SK-N-SH treated with all-trans-retinoic acid at 6 μM for 48 hours (cell line): ENCODE data around the gene BATF.

Source experiments
- ATAC-seq: fragments of 200-7000 bp; cut with Tn5 transposase; 3 replicates; pipeline ENCODE4 v1.9.1; 2020; ENCODE audit warnings: mild to moderate bottlenecking, moderate library complexity
- ARNTL ChIP-seq: fragments of 450-650 bp; formaldehyde crosslinking; IDR thresholded peaks from 2 replicates; pipeline ENCODE4 v1.5.0; 2020; ENCODE audit warnings: low read depth, mild to moderate bottlenecking, moderate library complexity, borderline replicate concordance
- BACH2 ChIP-seq: fragments of 250-450 bp; sonication (Bioruptor Pico); IDR thresholded peaks from 2 replicates; pipeline ENCODE4 v1.9.0; 2021; ENCODE audit warnings: mild to moderate bottlenecking, borderline replicate concordance
- CSDC2 ChIP-seq: fragments of 250-450 bp; sonication (Bioruptor Pico); IDR thresholded peaks from 2 replicates; pipeline ENCODE4 v1.5.0; 2020; ENCODE audit warnings: mild to moderate bottlenecking, moderate library complexity
- ESRRG ChIP-seq: fragments of 250-450 bp; sonication (Bioruptor Pico); IDR thresholded peaks from 2 replicates; pipeline ENCODE4 v1.6.1; 2021; ENCODE audit warnings: mild to moderate bottlenecking
- GLIS3 ChIP-seq: fragments of 250-450 bp; sonication (Bioruptor Pico); IDR thresholded peaks from 2 replicates; pipeline ENCODE4 v1.5.0; 2020; ENCODE audit warnings: mild to moderate bottlenecking, moderate library complexity
- ISL1 ChIP-seq: fragments of 250-450 bp; sonication (Bioruptor Pico); IDR thresholded peaks from 2 replicates; pipeline ENCODE4 v2.1.2; 2022; ENCODE audit warnings: mild to moderate bottlenecking, moderate library complexity
- OSR1 ChIP-seq: fragments of 250-450 bp; sonication (Bioruptor Pico); IDR thresholded peaks from 2 replicates; pipeline ENCODE4 v1.8.0; 2022; ENCODE audit warnings: moderate library complexity, mild to moderate bottlenecking, inconsistent platforms
- PPARA ChIP-seq: fragments of 250-450 bp; sonication (Bioruptor Pico); IDR thresholded peaks from 2 replicates; pipeline ENCODE4 v1.5.0; 2020; ENCODE audit warnings: mild to moderate bottlenecking, borderline replicate concordance
- RARB ChIP-seq: fragments of 250-450 bp; sonication (Bioruptor Pico); IDR thresholded peaks from 2 replicates; pipeline ENCODE4 v1.8.0; 2021; ENCODE audit warnings: mild to moderate bottlenecking, moderate library complexity
- SNAI2 ChIP-seq: fragments of 250-450 bp; sonication (Bioruptor Pico); IDR thresholded peaks from 2 replicates; pipeline ENCODE4 v1.5.0; 2020; ENCODE audit warnings: mild to moderate bottlenecking, moderate library complexity
- TCF4 ChIP-seq: fragments of 250-450 bp; sonication (Bioruptor Pico); IDR thresholded peaks from 2 replicates; pipeline ENCODE4 v1.8.0; 2021; ENCODE audit warnings: mild to moderate bottlenecking, moderate library complexity, borderline replicate concordance
- TOX ChIP-seq: fragments of 250-450 bp; sonication (Bioruptor Pico); IDR thresholded peaks from 2 replicates; pipeline ENCODE4 v1.8.0; 2021; ENCODE audit warnings: mild to moderate bottlenecking, moderate library complexity, borderline replicate concordance
- ZC3H10 ChIP-seq: fragments of 250-450 bp; sonication (Bioruptor Pico); IDR thresholded peaks from 2 replicates; pipeline ENCODE4 v1.5.1; 2021; ENCODE audit warnings: mild to moderate bottlenecking, moderate library complexity
- ZFP3 ChIP-seq: fragments of 250-450 bp; sonication (Bioruptor Pico); IDR thresholded peaks from 2 replicates; pipeline ENCODE4 v1.5.0; 2020; ENCODE audit warnings: mild to moderate bottlenecking, moderate library complexity
- ZFP30 ChIP-seq: fragments of 450-650 bp; formaldehyde crosslinking; IDR thresholded peaks from 2 replicates; pipeline ENCODE4 v1.5.0; 2022; ENCODE audit warnings: mild to moderate bottlenecking, moderate library complexity
- ZNF565 ChIP-seq: fragments of 450-650 bp; formaldehyde crosslinking; conservative IDR thresholded peaks from 2 replicates; pipeline ENCODE4 v1.5.0; 2020; ENCODE audit warnings: low read depth, mild to moderate bottlenecking, moderate library complexity
- ZNF70 ChIP-seq: fragments of 450-650 bp; formaldehyde crosslinking; IDR thresholded peaks from 2 replicates; pipeline ENCODE4 v1.5.0; 2020; ENCODE audit warnings: mild to moderate bottlenecking, moderate library complexity
- ZNF8 ChIP-seq: fragments of 450-650 bp; formaldehyde crosslinking; IDR thresholded peaks from 2 replicates; pipeline ENCODE4 v1.5.0; 2020; ENCODE audit warnings: mild to moderate bottlenecking, moderate library complexity
- TF ChIP-seq, protein P1 (sequence below): fragments of 250-450 bp; sonication (Bioruptor Pico); IDR thresholded peaks from 2 replicates; pipeline ENCODE4 v1.8.0; 2020; ENCODE audit warnings: mild to moderate bottlenecking, moderate library complexity, borderline replicate concordance
- TF ChIP-seq, protein P2 (sequence below): fragments of 250-450 bp; sonication (Bioruptor Pico); IDR thresholded peaks from 2 replicates; pipeline ENCODE4 v1.5.1; 2020; ENCODE audit warnings: low read depth, mild to moderate bottlenecking, moderate library complexity
- TF ChIP-seq, protein P3 (sequence below): fragments of 250-450 bp; sonication (Bioruptor Pico); IDR thresholded peaks from 2 replicates; pipeline ENCODE4 v1.5.1; 2021; ENCODE audit warnings: mild to moderate bottlenecking, moderate library complexity
- TF ChIP-seq, protein P4 (sequence below): fragments of 250-450 bp; sonication (Bioruptor Pico); IDR thresholded peaks from 2 replicates; pipeline ENCODE4 v1.8.0; 2021; ENCODE audit warnings: low read depth, mild to moderate bottlenecking, moderate library complexity, borderline replicate concordance

Gene BATF

DNA sequence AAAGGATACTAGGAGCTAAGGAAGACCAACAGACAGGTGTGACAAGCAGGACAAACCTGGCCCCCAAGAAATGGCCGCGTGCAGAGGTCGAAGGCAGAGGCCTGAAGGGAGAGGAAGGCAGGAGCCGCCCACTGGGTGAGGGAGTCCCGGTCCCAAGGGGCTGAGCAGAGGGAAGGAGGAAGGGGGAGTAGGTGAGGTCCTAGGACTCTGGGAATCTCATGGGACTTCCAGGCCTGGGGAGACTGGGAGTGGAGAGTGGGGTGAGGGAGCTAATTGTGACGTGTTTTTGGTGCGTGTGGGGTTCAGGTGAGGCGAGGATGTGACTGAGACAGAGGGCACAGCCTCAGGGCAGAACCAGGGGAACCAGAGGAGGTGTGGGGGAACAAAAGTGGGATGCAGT is 44.5 kb downstream of the BATF start (continued):
- TF ChIP-seq OSR1 (CRISPR knock-in tag), result no peak
- TF ChIP-seq, protein P1, sequence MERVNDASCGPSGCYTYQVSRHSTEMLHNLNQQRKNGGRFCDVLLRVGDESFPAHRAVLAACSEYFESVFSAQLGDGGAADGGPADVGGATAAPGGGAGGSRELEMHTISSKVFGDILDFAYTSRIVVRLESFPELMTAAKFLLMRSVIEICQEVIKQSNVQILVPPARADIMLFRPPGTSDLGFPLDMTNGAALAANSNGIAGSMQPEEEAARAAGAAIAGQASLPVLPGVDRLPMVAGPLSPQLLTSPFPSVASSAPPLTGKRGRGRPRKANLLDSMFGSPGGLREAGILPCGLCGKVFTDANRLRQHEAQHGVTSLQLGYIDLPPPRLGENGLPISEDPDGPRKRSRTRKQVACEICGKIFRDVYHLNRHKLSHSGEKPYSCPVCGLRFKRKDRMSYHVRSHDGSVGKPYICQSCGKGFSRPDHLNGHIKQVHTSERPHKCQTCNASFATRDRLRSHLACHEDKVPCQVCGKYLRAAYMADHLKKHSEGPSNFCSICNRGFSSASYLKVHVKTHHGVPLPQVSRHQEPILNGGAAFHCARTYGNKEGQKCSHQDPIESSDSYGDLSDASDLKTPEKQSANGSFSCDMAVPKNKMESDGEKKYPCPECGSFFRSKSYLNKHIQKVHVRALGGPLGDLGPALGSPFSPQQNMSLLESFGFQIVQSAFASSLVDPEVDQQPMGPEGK (CRISPR knock-in tag), result no peak
- no peak for TF ChIP-seq ZFP30 (CRISPR knock-in tag)
- TF ChIP-seq SNAI2 (CRISPR knock-in tag), result no peak
- TF ChIP-seq ISL1 (CRISPR knock-in tag), result no peak
- TF ChIP-seq, all 23 proteins: peak for 0

DNA sequence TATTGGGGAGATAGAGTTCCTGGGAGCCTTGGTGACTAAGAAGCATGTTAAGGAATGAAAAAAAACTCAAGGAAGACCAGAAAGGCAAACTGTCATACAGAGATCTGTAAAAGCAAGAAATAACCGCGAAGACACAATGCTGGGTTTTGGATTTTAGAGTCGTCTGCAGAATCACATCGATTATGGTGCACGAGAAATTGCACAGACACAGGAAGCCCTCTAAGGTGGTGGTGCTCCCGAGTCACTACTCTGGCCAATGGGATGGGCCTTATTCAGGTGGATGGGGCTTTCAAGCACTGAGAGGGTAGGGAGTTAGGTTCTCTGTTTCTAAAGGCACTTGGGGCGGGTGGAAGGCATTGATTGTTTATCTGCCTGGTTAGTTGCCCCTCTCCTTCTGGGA is 45.9 kb downstream of the BATF start:
- TF ChIP-seq ZC3H10 (CRISPR knock-in tag) (no peak), ISL1 (CRISPR knock-in tag) (no peak), ZNF70 (no peak), RARB (no peak), TOX (CRISPR knock-in tag) (no peak), ESRRG (CRISPR knock-in tag) (no peak), ZNF8 (CRISPR knock-in tag) (no peak), ZFP3 (CRISPR knock-in tag) (no peak), GLIS3 (CRISPR knock-in tag) (no peak), PPARA (CRISPR knock-in tag) (no peak), ZNF565 (CRISPR knock-in tag) (no peak), TCF4 (CRISPR knock-in tag) (no peak), SNAI2 (CRISPR knock-in tag) (no peak), CSDC2 (no peak), ZFP30 (CRISPR knock-in tag) (no peak)
- TF ChIP-seq, protein P2, sequence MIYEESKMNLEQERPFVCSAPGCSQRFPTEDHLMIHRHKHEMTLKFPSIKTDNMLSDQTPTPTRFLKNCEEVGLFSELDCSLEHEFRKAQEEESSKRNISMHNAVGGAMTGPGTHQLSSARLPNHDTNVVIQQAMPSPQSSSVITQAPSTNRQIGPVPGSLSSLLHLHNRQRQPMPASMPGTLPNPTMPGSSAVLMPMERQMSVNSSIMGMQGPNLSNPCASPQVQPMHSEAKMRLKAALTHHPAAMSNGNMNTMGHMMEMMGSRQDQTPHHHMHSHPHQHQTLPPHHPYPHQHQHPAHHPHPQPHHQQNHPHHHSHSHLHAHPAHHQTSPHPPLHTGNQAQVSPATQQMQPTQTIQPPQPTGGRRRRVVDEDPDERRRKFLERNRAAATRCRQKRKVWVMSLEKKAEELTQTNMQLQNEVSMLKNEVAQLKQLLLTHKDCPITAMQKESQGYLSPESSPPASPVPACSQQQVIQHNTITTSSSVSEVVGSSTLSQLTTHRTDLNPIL (CRISPR knock-in tag), result no peak
- TF ChIP-seq, protein P1 (CRISPR knock-in tag), result no peak
- TF ChIP-seq, protein P3, sequence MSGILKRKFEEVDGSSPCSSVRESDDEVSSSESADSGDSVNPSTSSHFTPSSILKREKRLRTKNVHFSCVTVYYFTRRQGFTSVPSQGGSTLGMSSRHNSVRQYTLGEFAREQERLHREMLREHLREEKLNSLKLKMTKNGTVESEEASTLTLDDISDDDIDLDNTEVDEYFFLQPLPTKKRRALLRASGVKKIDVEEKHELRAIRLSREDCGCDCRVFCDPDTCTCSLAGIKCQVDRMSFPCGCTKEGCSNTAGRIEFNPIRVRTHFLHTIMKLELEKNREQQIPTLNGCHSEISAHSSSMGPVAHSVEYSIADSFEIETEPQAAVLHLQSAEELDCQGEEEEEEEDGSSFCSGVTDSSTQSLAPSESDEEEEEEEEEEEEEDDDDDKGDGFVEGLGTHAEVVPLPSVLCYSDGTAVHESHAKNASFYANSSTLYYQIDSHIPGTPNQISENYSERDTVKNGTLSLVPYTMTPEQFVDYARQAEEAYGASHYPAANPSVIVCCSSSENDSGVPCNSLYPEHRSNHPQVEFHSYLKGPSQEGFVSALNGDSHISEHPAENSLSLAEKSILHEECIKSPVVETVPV (CRISPR knock-in tag), result no peak
- TF ChIP-seq, protein P4, sequence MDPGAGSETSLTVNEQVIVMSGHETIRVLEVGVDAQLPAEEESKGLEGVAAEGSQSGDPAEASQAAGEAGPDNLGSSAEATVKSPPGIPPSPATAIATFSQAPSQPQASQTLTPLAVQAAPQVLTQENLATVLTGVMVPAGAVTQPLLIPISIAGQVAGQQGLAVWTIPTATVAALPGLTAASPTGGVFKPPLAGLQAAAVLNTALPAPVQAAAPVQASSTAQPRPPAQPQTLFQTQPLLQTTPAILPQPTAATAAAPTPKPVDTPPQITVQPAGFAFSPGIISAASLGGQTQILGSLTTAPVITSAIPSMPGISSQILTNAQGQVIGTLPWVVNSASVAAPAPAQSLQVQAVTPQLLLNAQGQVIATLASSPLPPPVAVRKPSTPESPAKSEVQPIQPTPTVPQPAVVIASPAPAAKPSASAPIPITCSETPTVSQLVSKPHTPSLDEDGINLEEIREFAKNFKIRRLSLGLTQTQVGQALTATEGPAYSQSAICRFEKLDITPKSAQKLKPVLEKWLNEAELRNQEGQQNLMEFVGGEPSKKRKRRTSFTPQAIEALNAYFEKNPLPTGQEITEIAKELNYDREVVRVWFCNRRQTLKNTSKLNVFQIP, result no peak
- TF ChIP-seq, all 23 proteins: peak for 0
- ATAC-seq, result no peak

DNA sequence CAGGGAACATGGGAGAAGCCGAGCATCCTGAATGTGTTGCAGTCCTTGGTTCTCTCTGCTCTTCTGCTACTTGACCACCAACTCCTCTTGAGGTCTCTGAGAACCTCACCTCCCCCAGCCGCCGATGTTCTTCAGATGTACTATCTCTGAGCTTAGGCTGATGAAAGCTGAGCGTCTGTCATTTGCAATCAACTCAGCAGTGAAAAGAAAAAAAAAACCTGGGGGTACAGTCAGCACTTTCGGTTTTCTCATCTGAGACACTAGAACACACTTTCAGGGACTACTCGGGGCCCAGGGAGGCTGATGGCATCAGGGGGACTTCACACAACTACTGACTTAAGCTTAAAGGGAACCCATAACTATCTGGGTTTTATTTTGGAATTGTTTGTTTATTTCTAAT is 46.5 kb downstream of the BATF start:
- no peak for TF ChIP-seq TCF4 (CRISPR knock-in tag)
- TF ChIP-seq BACH2 (CRISPR knock-in tag), result no peak
- TF ChIP-seq RARB, result no peak
- no peak for TF ChIP-seq ZNF565 (CRISPR knock-in tag)
- no peak for TF ChIP-seq PPARA (CRISPR knock-in tag)
- no peak for TF ChIP-seq TOX (CRISPR knock-in tag)
- no peak for TF ChIP-seq ARNTL (CRISPR knock-in tag)
- TF ChIP-seq ZNF70, result no peak
- TF ChIP-seq SNAI2 (CRISPR knock-in tag), result no peak
- TF ChIP-seq CSDC2, result no peak
- TF ChIP-seq ZC3H10 (CRISPR knock-in tag), result no peak
- TF ChIP-seq, protein P4, result no peak
- TF ChIP-seq, protein P1 (CRISPR knock-in tag), result no peak
- TF ChIP-seq, protein P2 (CRISPR knock-in tag), result no peak
- TF ChIP-seq, protein P3 (CRISPR knock-in tag), result no peak
- no peak for ATAC-seq
